ENCODE measurements around the gene VRK2.

Gene VRK2

DNA sequence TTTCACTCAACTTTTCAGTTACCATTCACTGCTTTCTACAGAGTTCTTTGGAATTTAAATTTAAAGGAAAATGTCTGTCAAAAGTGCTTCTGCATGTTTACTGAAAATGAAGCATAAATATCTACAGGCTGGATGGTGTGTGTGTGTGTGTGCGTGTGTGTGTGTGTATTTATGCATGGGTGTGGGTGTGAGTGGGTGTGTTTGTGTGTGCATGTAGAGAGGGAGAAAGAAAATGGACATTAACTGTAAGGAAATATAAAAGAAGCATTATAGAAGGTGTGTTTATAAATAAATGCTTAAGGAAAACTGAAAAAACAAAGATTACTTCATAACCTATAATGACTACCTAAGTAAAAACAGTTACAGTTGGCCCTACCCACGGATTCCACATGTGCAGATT is 151.3 kb downstream of the VRK2 start:
- ATAC-seq (replicated peaks; ENCODE audit: extremely low read depth, poor library complexity, severe bottlenecking) (no peak), DNase-seq (ENCODE audit: low spot score in 2 of 2) (no peak)
- Mint-ChIP-seq H3K27me3 (no peaks in the 10 kb centered on the region), H3K27ac (ENCODE audit: low read depth) (no peak overlapping the region), H3K4me1 (no peaks in the 10 kb centered on the region), H3K9me3 (no peaks in the 10 kb centered on the region), H3K4me3 (no peak overlapping the region), H3K36me3 (ENCODE audit: insufficient read depth) (peaks cover 3% of the 10 kb centered on the region)

DNA sequence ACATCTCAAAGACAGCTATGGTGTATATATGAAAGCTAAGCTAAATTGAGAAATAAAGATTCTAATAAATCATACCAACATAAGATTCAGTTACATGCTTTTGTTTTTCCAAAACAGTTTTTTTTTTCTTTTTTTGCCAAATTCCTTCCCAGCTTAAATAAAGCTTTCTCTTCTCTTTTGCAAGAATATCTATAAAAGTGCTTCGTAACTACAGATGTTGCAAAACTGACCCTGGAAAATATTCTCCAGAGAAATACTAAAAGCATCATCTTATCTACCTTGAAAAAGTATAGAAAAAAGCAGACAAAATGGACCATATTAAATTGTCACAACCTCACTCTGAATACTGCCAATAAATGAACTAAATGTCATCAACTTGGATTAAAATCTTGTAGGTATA is 155.8 kb downstream of the VRK2 start:
- Mint-ChIP-seq H3K9me3 (no peaks in the 10 kb centered on the region), H3K27me3 (no peaks in the 10 kb centered on the region), H3K36me3 (ENCODE audit: insufficient read depth) (peaks cover 3% of the 10 kb centered on the region), H3K4me1 (no peaks in the 10 kb centered on the region), H3K27ac (ENCODE audit: low read depth) (no peak overlapping the region), H3K4me3 (no peak overlapping the region)
- DNase-seq (ENCODE audit: low spot score in 2 of 2) (no peak), ATAC-seq (replicated peaks; ENCODE audit: extremely low read depth, poor library complexity, severe bottlenecking) (no peak)

DNA sequence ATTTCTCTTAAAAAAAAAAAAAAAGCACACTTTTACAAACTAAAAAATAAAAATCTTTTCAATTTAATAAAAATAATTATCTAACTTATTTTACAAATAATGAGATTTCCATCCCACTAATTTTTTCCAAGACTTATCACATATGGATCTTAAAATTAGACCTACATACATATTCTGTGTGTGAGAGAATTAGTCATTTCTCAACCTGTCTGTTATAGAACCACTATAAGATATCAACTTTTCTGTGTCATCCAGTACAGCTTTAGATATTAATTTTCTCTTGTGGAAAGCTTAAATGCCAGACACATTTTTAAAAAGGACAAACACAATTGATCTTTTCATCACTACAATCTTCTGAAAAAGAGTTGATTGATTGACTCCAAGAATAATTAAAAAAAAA is 156.4 kb downstream of the VRK2 start:
- ATAC-seq (replicated peaks; ENCODE audit: extremely low read depth, poor library complexity, severe bottlenecking) = no peak
- Mint-ChIP-seq H3K27ac (ENCODE audit: low read depth) (no peak overlapping the region), H3K9me3 (no peaks in the 10 kb centered on the region), H3K4me1 (no peaks in the 10 kb centered on the region), H3K27me3 (no peaks in the 10 kb centered on the region), H3K36me3 (ENCODE audit: insufficient read depth) (peaks cover 3% of the 10 kb centered on the region), H3K4me3 (no peak overlapping the region)
- no peak for DNase-seq (ENCODE audit: low spot score in 2 of 2)

DNA sequence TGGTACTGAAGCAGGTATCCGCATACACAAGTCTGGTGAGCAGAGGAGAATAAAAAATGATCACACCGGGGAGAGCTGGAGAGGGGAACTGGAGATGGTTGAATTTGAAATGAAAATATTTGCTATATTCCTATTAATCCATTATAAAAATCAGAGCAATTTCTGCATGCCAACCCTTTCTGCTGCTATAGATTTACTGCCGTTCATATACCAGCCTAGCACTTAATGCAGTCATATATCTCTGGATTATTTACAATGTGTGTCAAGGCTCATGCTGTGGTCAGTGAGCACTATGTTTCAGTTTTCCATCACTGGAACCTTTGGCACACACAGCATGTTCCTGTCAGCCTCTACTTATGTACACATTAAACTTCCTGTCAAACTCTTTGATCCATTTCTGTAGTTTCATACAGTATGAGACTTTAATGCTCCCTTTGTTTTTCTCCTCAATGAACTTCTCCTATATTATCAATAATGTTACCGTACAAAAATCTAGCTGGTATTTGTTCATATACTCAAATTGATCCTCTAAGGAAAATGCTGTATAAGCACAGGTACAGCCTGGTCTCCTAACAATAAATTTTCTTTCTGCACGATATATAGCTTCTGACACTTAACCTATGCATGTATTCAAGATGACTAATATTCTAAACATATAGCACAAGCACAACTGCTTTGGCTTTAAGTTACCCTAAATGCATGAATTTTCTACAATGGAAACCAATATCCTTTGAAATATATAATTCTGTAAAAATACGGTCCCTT is 157.8 kb downstream of the VRK2 start:
- H3K9me3 Mint-ChIP-seq = no peaks in the 10 kb centered on the region
- H3K4me1 Mint-ChIP-seq = no peaks in the 10 kb centered on the region
- H3K27ac Mint-ChIP-seq (ENCODE audit: low read depth) = no peak overlapping the region
- DNase-seq (ENCODE audit: low spot score in 2 of 2) (no peak), ATAC-seq (replicated peaks; ENCODE audit: extremely low read depth, poor library complexity, severe bottlenecking) (no peak)
- no peak overlapping the region for H3K4me3 Mint-ChIP-seq
- H3K36me3 Mint-ChIP-seq (ENCODE audit: insufficient read depth) = peaks cover 3% of the 10 kb centered on the region
- no peaks in the 10 kb centered on the region for H3K27me3 Mint-ChIP-seq

DNA sequence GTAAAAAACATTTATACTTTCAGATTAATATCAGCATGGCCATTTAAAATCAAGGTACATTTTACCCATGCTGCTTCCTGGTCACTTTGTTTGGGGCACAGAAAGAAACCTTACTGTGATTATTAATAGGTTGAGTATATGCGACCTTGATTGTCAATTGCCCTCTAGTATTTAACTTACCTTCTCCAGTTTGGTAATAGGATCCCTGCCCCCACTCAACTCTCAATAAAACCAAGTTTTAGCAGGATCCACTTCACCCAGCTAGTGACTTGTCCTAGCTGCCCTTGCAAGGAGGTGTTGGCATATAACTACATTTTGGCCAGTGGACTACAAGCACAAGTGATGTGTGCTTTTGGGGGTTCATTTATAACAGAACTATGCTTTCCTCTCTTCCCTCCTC is 160.2 kb downstream of the VRK2 start:
- ATAC-seq (replicated peaks; ENCODE audit: extremely low read depth, poor library complexity, severe bottlenecking) (no peak), DNase-seq (ENCODE audit: low spot score in 2 of 2) (no peak)
- no peak overlapping the region for H3K4me3 Mint-ChIP-seq
- H3K4me1 Mint-ChIP-seq = no peaks in the 10 kb centered on the region
- no peaks in the 10 kb centered on the region for H3K27me3 Mint-ChIP-seq
- peaks cover 8% of the 10 kb centered on the region for H3K9me3 Mint-ChIP-seq
- peaks cover 3% of the 10 kb centered on the region for H3K36me3 Mint-ChIP-seq (ENCODE audit: insufficient read depth)
- H3K27ac Mint-ChIP-seq (ENCODE audit: low read depth) = no peak overlapping the region

DNA sequence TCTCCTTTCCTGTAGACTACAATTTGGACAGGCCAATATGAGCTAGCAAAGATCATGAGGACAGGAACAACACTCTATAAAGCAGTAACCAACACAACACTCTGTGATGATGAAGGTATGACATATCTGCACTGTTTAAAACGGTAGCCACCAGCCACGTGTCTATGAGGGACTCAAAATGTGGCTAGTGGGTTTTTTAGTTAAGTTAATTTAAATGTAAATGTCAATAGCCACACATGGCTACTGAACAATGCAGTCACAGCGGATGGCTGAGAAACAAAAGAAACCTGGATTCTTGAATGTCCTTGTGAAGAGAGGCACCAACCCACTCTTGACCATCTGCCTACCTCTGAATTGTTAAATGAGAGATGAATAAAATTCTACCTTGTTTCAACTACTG is 160.6 kb downstream of the VRK2 start:
- H3K27me3 Mint-ChIP-seq = no peaks in the 10 kb centered on the region
- H3K9me3 Mint-ChIP-seq = peaks cover 11% of the 10 kb centered on the region

More for the DNA sequence above, 160.6 kb downstream of the VRK2 start:
- no peaks in the 10 kb centered on the region for H3K4me1 Mint-ChIP-seq
- DNase-seq (ENCODE audit: low spot score in 2 of 2) (no peak), ATAC-seq (replicated peaks; ENCODE audit: extremely low read depth, poor library complexity, severe bottlenecking) (no peak)
- H3K36me3 Mint-ChIP-seq (ENCODE audit: insufficient read depth) = peaks cover 3% of the 10 kb centered on the region
- no peak overlapping the region for H3K4me3 Mint-ChIP-seq
- H3K27ac Mint-ChIP-seq (ENCODE audit: low read depth) = no peak overlapping the region

Measured in central memory CD8-positive, alpha-beta T cell (primary cell).